HG02610 (cell line): Measurements from ENCODE around the gene PRRG1.
"Not testable (repeated sequence)": the region's sequence is repeated elsewhere in the genome, so short reads cannot be mapped to it uniquely, and the experiment has no call there.

ENCODE experiments used
- ATAC-seq: cut with Tn5 transposase; IDR thresholded peaks from one replicate; pipeline ENCODE4 v1.9.1; 2021; ENCODE audit warnings: mild to moderate bottlenecking, moderate library complexity; ENCODE audit not compliant: unreplicated experiment

The PRRG1 gene

DNA sequence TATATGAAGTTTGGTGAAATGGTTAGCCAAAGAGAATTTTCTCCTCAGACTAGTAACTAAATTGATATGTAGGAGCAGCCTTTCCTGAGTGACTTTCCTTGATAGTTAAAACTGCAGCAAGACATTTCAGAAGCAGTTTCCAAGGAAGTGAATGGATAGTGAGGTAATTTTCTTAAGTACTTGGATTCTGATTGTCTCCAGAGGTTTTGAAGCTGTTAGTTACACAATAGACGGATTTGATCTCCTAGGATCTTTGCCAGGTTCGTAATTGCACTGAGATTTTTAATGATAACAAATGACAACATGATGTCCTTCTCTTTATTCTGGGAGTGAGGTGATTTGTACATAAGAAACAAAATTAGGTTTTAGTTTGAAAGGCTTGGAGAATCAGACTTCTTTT is 29.2 kb downstream of the PRRG1 start:
- no peak for ATAC-seq

DNA sequence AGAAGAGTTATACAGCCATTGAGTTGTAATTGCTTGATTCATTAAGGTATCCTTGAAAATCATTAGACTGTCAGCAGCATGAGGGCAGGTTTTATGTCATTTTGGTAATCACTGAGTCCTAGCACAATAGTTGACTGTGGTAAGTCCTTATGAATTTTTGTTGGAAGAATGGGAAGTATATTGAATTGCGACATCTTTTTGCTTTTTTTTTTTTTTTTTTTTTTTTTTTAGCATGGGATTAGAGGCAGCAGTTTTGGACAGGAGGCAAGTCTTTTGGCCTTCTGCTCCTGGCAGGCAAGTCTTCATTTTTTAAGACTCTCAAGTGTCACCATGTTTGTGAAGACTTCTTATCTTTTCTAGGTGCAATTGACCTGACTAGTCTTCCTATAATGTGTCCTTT is 29.7 kb downstream of the PRRG1 start:
- ATAC-seq, result no peak

GRCh38 chrX:37380256-37380655 is 31.1 kb downstream of the PRRG1 start:
- ATAC-seq, result no peak

DNA sequence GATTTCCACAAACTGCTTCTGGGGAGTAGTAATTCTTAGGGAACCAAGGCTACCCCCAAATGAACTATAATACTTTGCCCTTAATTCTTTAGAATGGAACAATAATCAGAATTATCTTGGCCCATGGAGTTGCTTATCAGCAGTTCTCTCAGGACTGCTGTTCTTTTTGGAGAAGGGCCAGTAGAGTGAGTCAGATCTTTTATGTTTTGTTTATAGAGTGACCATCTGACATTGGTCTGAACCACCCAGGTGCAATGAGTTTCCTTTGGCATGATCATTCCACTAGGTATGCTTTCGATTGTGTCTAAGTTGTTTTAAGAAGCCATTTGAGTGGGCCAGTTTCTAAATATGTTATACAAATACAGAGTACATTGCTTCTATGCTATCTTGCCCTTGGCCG is 31.8 kb downstream of the PRRG1 start:
- ATAC-seq, result no peak

- ATAC-seq, result no peak
Observed at GRCh38 chrX:37383313-37383712, 34.1 kb downstream of the PRRG1 start.

- ATAC-seq, result no peak
Observed at GRCh38 chrX:37388413-37388812, 39.2 kb downstream of the PRRG1 start.

- no peak for ATAC-seq
Observed at GRCh38 chrX:37405956-37406355, 56.8 kb downstream of the PRRG1 start.

DNA sequence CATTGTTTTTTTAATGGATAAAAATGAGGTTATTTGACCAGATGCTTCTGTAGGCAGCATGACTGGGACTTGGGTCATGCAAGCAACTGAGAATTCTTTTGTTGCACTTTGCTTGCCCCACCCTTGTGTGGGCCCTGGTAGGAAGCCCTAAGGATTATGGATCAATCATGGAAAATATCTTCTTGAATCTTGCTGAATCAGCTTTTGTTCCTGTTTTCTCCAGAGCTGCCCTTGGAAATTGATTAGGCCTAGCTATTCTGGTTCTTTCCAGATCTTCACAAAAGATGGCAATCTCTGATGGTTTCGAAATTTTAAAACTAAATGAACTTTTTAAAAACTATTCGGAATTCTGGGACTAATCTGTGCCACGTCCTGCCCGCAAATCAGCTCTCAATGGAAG is 58.6 kb downstream of the PRRG1 start:
- ATAC-seq, result no peak

DNA sequence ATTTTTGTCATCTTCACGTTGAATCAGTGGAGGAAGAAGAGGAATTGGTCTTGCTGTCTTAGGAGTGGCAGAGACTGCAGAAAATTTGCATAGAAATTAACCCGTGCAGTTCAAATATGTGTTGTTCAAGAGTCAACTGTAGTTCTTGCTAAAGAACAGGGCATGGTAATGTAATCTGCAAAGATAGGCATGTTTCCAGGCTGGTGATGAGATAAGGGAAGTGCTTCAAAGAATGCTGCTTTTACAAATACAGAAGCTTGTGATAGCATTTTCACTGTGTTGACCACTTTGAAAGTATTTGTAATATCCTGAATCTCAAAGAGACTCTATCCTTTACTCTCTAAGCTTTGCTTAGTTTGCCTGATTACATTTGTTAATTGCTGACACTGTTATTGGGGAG is 60.1 kb downstream of the PRRG1 start:
- ATAC-seq, result no peak

DNA sequence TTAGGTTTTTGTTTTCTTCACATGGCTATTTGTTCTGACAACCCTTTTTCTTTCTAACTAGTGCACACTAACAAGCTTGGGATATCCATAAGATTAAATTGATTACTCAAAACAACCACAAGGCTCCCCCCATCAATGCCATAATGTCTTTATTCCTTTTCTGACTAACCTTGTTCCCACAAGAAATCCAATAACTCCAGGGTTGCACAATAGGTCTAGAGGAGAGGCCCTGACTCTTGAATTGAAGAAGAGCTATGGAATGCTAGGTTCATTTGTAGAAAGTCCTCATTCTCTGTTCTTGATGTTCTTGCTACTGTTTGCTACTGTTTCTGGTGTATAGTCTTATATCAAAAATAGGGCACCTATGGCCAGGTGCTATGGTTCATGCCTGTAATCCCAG is 71.0 kb downstream of the PRRG1 start:
- no peak for ATAC-seq

GRCh38 chrX:37420756-37421155 is 71.6 kb downstream of the PRRG1 start:
- no peak for ATAC-seq

DNA sequence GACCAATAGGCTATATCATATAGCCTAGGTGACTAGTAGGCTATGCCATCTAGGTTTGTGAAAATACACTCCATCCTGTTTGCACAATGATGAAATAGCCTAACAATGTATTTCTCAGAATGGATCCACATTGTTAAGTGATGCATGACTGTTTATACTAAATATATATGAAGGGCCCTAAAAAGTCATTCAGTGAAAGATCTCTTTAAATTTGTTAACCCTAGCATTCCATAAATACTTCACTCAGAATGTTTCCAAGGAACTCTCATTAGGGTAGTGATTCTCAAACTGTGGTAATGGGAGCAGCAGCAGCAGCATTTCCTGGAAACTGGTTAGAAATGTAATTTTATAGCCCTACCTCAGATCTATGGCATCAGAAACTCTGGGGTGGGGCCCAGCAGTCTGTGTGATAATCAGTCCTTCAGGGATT is 74.9 kb downstream of the PRRG1 start:
- ATAC-seq, result no peak

- ATAC-seq, result no peak
Observed at GRCh38 chrX:37425370-37425769, 76.2 kb downstream of the PRRG1 start.

DNA sequence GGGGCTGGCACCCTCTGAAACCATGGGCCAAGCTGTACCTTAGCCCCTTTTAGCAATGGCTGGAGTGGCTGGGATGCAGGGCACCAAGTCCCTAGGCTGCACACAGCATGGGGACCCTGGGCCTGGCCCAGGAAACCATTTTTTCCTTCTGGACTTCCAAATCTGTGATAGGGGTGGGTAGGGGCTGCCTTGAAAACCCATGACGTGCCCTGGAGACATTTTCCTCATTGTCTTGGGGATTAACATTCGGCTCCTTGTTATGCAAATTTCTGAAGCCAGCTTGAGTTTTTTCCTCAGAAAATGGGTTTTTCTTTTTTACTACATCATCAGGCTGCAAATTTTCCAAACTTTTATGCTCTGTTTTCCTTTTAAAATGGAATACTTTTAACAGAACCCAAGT is 79.8 kb downstream of the PRRG1 start:
- not testable (repeated sequence) for ATAC-seq

GRCh38 chrX:37434362-37434761 is 85.2 kb downstream of the PRRG1 start:
- ATAC-seq, result no peak

DNA sequence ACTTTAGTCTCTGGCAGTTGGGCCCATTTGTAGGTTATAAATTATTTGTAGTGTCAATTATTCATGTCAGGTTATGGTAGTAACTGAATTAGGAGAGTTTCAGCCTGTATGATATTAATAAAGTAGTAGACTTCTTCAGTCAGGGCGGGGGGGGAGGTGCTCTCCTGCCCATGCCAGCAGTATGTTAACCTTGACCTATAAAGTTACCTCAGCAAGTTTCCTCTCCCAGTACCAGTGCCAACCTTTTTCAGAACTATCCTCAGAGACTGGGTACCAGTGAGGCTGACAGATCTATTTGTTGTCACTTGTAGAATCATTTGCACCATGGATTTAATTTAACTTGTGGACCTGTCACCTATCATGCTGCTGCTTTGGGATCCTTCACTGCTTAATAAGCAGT is 88.0 kb downstream of the PRRG1 start:
- ATAC-seq, result no peak

GRCh38 chrX:37441377-37441776 is 92.2 kb downstream of the PRRG1 start:
- no peak for ATAC-seq

- ATAC-seq, result no peak
Observed at GRCh38 chrX:37445182-37445581, 96.0 kb downstream of the PRRG1 start.

DNA sequence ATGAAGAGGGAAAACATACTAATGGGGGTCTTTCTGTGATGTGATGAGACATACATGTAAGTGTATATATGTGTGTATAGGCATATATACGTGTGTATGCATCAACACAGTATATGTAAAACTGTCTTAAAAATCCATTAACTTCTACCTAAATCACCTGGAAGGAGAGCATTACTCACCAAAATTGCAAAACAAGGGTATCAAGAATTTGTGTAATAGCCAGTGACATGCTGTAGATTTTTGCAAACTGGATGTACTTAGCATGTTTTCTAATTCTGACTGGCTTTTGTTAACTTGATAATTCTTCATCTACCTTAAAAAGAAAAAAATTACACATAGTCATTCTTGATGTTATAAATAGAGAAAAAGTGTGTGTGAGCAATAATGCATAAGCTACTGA is 104.7 kb downstream of the PRRG1 start:
- no peak for ATAC-seq

DNA sequence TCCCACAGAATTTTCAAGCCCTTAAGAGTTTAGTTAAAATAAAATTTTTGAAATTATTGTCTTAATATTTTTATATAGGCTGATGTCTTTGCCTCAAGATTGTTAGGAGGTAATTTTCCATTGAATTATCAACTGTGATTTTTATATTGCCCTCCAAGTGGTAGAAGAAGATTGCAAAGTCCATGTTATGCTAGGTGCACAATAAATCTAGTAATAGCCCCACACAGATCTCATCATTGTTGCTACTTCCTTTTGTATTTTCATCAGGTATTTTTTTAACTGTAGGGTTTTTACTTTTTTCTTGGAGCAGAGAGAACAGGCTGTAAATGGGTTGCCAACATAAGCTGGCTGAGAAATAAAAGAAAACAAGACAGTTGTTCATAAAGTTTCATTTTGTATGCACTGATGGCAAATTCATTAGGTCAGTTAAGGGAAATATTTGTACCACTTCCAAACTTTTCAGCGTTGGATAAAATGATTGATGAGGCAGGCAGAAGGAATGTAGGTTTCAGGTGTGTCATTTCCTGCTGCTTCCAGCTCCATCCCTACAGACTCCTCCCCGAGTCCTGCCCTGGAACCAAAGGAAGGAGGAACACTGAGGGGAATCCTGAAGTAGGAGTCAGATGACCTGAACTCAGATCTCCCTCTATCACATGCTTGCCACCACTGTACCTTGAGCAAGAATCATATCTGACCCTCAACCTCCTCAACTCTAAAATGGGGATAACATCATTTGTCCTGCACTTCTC is 105.5 kb downstream of the PRRG1 start:
- ATAC-seq, result no peak

DNA sequence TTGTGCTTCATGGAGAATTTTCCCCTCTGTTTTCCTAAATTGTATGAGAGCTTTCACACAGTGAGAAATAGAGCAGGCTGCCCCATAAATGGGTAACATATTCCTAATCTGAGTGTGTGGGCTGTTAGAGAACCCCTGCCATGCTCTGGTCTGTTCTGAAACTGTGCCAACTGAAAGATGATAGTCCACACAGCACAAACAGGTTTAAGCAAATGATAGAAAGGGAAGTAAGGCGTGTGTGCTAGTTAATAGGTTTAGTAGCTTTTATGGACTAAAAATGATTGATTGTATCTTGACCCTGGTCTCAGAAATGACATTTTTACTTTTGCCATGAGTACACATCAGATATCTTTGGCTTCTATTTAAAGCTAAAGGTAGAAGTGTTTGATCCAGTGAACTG is 106.2 kb downstream of the PRRG1 start:
- ATAC-seq, result no peak

GRCh38 chrX:37460285-37460684 is 111.1 kb downstream of the PRRG1 start:
- ATAC-seq, result not testable (repeated sequence)

GRCh38 chrX:37462346-37462745 is 113.2 kb downstream of the PRRG1 start:
- no peak for ATAC-seq
